ENCODE measurements around the gene IL36B.
"Not testable (repeated sequence)": the region's sequence is repeated elsewhere in the genome, so short reads cannot be mapped to it uniquely, and the experiment has no call there.

IL36B gene

GRCh38 chr2:113052396-113052917 is at the start of gene IL36B:
Gene IL36B, minus strand, starts transcription at chr2:113052867.
- DNase-seq: no peak

- DNase-seq: no peak
Measured at GRCh38 chr2:113102133-113102532, 49.5 kb upstream of the IL36B start.

DNA sequence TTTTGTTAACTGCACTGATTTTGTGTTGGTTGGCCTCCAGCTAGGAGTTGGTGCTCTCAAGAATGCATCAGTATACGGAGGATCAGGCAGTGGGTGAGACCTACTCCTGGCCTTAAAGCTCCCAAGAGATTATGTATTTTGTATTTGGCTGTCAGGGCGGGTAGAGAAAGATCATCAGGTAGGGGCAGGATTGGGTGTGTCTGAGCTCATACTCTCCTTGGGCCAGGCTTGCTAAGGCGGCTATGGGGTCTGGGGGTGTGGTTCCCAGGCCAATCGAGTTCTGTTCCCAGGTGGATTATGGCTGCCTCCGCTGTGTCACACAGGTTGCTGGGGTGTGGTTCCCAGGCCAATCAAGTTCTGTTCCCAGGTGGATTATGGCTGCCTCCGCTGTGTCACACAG is 45.9 kb upstream of the IL36B start:
- no peak for DNase-seq

- DNase-seq: peak in 3 of 6 experiments; percentile 11 to 18 (median 11)
Measured at GRCh38 chr2:113098041-113098440, 45.4 kb upstream of the IL36B start.

DNA sequence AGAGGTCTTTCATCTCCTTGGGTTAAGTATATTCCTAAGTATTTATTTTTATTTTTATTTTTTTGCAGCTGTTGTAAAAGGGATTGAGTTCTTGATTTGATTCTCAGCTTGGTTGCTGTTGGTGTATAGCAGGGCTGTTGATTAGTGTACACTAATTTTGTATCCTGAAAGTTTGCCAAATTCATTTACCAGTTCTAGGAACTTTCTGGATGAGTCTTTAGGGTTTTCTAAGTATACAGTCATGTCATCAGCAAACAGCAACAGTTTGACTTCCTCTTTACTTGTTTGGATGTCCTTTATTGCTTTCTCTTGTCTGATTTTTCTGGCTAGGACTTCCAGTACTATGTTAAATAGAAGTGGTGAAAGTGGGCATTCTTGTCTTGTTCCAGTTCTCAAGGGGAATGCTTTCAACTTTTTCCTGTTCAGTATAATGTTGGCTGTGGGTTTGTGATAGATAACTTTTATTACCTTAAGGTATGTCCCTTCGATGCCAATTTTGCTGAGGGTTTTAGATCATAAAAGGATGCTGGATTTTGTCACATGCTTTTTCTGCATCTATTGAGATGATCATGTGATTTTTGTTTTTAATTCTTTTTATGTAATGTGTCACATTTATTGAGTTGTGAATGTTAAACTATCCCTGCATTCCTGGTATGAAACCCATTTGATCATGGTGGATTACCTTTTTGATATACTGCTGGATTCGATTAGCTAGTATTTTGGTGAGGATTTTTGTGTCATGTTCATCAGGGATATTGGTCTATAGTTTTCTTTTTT is 44.4 kb upstream of the IL36B start:
- not testable (repeated sequence) for DNase-seq

- not testable (repeated sequence) for DNase-seq
Measured at GRCh38 chr2:113096306-113096705, 43.6 kb upstream of the IL36B start.

DNA sequence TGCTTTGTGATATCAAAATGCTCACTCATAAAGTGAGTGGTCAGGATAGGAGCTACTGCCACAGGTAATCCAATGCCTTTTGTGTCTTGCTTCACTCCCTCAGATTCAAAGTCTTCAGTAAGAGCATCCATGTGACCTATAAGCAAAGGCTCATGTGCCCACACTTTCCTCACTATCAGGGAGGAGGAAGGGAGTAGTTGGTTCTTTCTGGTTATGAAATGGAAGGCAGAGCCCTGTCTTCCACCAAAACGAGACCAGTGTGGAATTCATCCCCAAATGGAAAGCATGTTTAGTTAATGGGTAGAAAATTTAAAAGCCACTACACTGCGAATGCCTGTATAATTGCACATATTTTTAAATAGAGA is 40.9 kb upstream of the IL36B start:
- no peak for DNase-seq

GRCh38 chr2:113092864-113093612 is 40.4 kb upstream of the IL36B start:
- DNase-seq: no peak

DNA sequence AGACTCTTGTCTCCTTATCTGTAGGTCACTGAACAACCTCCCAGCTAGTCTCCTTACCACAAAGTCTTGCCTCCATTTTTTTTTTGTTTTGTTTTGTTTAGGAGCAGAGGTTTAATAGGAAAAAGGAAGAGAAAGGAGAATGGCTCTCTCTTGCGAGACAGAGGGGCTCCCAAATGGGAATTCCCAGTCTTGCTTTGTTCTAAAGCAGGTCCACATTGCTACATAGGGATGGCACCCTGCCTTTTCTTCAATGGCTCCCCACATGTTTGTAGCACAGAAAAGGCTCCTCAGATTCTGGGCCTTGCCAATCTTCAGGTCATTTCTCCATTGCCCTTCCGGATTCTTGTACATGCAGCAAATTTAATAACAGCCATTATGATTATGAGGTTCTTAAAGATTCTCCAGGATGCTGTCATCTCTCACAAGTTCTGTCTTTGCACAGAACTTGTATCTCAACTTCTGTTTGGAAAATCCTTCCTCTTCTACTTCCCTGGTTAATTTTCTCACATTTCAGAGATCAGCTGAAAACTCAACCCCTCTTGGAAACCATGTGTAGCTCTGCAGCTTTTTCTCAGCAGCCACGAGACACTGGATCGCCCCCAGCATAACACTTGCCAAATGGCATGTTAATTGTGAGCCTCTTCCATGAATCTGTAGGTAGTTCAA is 38.7 kb upstream of the IL36B start:
- DNase-seq: no peak

DNA sequence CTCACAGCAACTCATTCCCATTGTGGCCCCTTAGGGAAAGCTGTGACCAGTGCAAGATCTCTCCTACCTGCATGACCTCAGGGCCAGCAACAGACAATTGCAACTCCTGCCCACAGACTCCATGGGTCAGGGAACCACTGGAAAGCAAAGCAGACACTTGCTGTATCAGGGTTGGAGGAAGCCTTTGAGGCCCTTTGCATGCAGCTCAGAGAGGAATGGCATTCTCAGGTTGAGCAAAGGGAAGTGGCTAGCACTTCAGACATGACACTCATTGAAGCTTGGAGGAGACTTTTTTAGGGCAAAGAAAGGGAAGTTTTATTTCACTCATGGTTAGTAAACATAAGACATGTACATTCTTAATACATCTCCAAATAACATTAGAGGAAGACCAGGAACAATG is 37.2 kb upstream of the IL36B start:
- no peak for DNase-seq

DNA sequence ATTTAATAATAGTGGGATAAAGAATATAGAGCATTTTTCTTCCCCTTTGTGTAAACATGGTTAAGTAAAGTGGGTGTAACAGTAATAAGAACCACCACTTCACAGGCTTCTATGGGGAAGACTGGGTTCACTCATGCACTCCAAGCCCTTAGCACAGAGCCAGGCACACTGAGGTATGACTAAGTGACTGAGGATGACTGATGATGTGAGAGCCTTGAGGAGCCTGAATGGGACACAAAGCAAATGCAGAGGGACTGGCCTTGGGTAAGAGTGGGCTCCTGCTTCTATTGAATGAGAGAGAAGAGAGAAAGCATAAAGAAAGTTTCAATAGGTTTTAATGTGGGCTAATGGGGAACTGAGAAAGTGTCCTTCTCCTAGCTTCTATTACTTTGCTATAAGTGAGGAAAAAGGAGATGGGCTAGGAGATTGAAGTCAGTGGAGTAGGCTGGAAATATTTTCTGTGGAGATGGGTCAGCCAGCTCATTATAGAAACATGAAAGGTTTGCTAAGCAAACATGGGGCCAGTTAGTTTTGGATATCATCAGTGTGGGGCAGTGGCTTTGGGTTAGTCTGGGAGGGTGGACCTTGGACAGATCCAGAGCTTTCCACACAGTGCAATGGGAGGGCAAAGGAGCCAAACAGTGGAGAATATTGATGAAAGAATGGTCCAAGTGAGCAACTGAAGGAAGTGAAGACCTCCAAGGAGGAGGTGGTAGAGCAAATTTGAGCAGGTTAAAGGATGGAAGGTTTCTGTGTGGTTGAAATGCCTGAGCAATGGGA is 35.7 kb upstream of the IL36B start:
- no peak for DNase-seq

DNA sequence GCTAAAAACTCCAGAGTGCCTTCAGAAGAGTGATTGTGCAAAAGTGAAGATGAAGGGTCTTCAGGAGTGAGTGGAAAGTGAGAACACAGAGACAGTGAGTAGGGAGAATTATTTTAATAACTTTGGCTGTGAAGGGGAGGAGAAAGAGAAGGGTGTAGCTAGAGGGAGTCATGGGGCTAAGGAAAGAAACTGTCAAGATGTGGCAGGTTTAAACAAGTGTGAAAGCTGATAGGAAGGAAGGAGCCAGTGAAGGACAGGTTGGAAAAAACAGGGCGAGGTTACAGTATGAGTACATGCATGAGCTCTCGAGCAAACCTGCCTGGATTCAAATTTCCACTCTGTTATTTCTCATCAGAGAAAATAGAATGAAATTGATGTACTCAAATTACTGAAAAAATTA is 32.9 kb upstream of the IL36B start:
- no peak for DNase-seq

- peak in 1 of 6 experiments; percentile 6 for DNase-seq
Measured at GRCh38 chr2:113084249-113085000, 31.8 kb upstream of the IL36B start.

- no peak for DNase-seq
Measured at GRCh38 chr2:113083296-113083695, 30.6 kb upstream of the IL36B start.

DNA sequence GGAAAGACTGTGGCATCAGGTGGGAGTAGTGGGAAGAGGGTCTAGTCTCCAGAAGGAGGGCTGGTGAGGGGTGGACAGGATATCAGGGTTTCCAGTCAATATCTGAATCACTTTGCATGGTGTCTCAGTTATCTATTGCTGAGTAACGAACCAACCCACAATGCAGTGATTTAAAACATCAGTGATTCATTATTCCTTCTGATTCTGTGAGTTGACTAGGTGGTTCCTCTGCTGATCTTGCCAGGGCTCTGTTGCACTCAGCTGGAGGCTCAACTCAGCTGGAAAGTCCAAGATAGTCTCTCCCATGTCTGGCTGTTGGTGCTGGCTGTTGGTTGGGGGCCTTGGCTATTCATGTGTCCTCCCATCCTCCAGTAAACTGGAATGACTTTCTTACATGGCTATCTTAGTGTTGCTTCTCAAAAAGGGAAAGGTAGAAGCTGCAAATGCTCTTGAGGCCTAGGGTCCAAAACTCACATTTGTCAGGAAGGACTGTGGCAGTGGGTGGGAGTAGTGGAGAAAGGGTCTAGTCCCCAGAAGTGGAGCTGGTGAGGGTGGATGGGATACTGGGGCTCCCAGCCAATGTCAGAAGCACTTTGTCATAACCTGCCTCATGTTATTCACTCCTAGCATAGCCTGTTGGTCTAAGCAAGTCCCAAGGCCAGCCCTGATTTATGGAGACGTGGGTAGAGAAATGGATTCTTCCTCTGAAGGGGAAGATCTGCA is 29.0 kb upstream of the IL36B start:
- no peak for DNase-seq

DNA sequence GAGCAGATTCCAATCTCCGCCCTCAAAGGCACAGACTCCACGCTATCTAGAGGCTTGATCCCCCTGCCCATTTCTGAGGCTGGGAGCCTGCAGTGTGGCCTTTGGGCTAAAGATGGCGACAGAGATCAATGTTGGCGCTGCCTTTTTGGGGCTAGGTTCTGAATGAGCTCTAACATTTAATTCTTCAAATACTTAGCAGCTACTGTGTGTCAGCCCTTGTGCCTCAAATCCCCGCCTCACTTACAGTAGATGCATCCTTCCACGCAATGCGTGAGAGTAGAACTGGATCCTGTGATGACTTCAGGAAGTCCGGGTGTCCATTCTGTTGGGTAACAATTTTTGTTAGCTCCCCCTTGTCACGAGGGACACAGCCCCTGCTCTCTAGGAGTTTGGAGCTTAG is 27.5 kb upstream of the IL36B start:
- DNase-seq: peak in 5 of 6 experiments; percentile 6 to 40 (median 15)

- DNase-seq: no peak
Measured at GRCh38 chr2:113079131-113079530, 26.5 kb upstream of the IL36B start.

GRCh38 chr2:113078350-113078839 is 25.7 kb upstream of the IL36B start:
- no peak for DNase-seq

DNA sequence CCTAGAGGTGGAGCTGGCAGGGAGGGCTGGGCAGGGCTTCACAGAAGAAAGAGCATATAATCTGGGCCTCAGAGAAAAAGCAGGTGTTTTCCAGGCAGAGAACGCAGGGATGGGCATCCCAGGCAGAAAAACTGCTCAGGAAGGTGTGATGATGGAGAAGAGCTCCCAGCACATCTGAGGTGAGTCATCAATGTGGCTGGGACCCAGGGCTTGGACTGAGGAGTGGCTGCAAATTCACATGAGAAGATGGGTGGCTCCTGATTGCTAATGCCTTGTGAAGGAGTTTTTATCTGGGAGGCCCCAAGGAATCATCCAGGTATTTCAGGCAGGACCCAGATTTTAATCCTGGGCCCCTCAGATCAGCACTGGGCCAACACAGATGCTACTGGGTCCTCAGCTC is 25.3 kb upstream of the IL36B start:
- DNase-seq: no peak

GRCh38 chr2:113076954-113077669 is 24.4 kb upstream of the IL36B start:
- no peak for DNase-seq

All from stimulated activated naive CD4-positive, alpha-beta T cell (primary cell).